Fibroblast of lung (primary cell): ENCODE data around the gene MRPS24.

Experiments
- EZH2 ChIP-seq: IDR thresholded peaks from 2 replicates; pipeline ENCODE4 v1.5.1; 2012; ENCODE audit warnings: low read length, control low read depth, mild to moderate bottlenecking; ENCODE audit errors: missing control alignments
- TF ChIP-seq, protein P1 (sequence below), 2 donors: IDR thresholded peaks in 1 of 2; conservative IDR thresholded peaks in 1 of 2; 1 replicate in 1 of 2; 2 replicates in 1 of 2; pipeline ENCODE4 v1.5.1; 2011 to 2012; ENCODE audit warnings: low read length in 2 of 2, control low read depth in 1 of 2, inconsistent platforms in 1 of 2, low read depth in 1 of 2, mild to moderate bottlenecking in 1 of 2

DNA sequence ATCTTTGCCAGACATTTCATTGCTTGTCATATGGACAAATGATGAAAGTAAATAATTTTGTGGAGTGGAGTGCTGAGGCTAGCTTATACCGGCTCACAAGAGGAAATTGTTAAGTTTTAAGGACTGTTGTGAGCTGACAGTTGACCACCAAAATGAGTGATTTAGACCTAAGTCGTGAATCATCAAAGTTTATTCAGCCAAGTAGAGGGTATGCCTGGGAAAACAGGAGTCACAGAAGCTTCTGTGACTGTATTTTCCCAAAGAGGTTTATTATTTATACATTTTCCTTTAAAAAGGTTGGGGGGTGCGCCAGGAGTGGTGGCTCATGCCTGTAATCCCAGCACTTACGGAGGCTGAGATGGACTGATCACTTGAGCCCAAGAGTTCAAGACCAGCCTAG, 21.8 kb downstream of the MRPS24 start:
- TF ChIP-seq, protein P1, sequence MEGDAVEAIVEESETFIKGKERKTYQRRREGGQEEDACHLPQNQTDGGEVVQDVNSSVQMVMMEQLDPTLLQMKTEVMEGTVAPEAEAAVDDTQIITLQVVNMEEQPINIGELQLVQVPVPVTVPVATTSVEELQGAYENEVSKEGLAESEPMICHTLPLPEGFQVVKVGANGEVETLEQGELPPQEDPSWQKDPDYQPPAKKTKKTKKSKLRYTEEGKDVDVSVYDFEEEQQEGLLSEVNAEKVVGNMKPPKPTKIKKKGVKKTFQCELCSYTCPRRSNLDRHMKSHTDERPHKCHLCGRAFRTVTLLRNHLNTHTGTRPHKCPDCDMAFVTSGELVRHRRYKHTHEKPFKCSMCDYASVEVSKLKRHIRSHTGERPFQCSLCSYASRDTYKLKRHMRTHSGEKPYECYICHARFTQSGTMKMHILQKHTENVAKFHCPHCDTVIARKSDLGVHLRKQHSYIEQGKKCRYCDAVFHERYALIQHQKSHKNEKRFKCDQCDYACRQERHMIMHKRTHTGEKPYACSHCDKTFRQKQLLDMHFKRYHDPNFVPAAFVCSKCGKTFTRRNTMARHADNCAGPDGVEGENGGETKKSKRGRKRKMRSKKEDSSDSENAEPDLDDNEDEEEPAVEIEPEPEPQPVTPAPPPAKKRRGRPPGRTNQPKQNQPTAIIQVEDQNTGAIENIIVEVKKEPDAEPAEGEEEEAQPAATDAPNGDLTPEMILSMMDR (conservative IDR thresholded peaks at IDR 0.05 in 1 of 2, IDR thresholded peaks at IDR 0.05 in 1 of 2; ENCODE audit: low read depth in 1 of 2, low read length in 2 of 2): no peak
- TF ChIP-seq EZH2: no peak
